Upper lobe of left lung (tissue), 4 donors: ENCODE data around the gene PITPNM3.

Experiments used
- CTCF ChIP-seq, 6 experiments: fragments of 450-650 bp in 4 of 6; fragments of 200-600 bp in 2 of 6; sonication (generic) in 2 of 6; IDR thresholded peaks; one replicate each; pipeline ENCODE4 v1.5.1; 2016 to 2019; ENCODE audit warnings: antibody characterized with exemption in 6 of 6
- POLR2A ChIP-seq, 4 donors: fragments of 450-650 bp; IDR thresholded peaks; one replicate each; pipeline ENCODE4 v1.5.1; 2016 to 2017; ENCODE audit warnings: antibody characterized with exemption in 4 of 4, mild to moderate bottlenecking in 2 of 4
- POLR2AphosphoS5 ChIP-seq, 2 donors: sonication (generic); formaldehyde crosslinking; IDR thresholded peaks; one replicate each; pipeline ENCODE4 v1.5.1; 2017; ENCODE audit warnings: antibody characterized with exemption in 2 of 2

- TF ChIP-seq POLR2A (IDR thresholded peaks at IDR 0.05) (no peak), POLR2AphosphoS5 (IDR thresholded peaks at IDR 0.05) (peak in 1 of 2 donors; percentile 45), CTCF (IDR thresholded peaks at IDR 0.05) (no peak)
These were observed 68.9 kb downstream of the PITPNM3 start for GRCh38 chr17:6487251-6488007.
